K562 (cell line): Measurements from ENCODE around the gene ARHGAP29. TPM values are rescaled to one million over a fixed set of nuclear protein-coding genes. Genes with fewer than 3 reads are reported as not detected.

Experiments
- ATAC-seq: fragments of 200-7000 bp; cut with Tn5 transposase; 3 replicates; pipeline ENCODE4 v1.9.1; 2020; ENCODE audit warnings: moderate library complexity
- BruUV-seq: library from RNA; stranded (reverse); fragments of 400-500 nt; replicated peaks from 2 replicates; lab custom pipeline; 2021; lab: Mats Ljungman, UMichigan
- CTCF ChIA-PET: fragments of 300-600 bp; formaldehyde crosslinking; extraction: SDS; loops from one replicate; lab custom pipeline; 2021; ENCODE audit warnings: low intra/inter-chr PET ratio; lab: Yijun Ruan, JAX
- POLR2A ChIA-PET: fragments of 300-600, 350-650 bp; sonication (Branson Sonifier 250); formaldehyde crosslinking; extraction: SDS; loops from one replicate; lab custom pipeline; 2021; ENCODE audit warnings: antibody characterized with exemption, inconsistent platforms; lab: Yijun Ruan, JAX
- DNase-seq, 4 experiments: peaks; one replicate each; pipeline versions ENCODE4 v3.0.0 to v3.0.0-alpha.2; 2011 to 2018; ENCODE audit warnings: low spot score in 3 of 4, mixed read lengths in 3 of 4; ENCODE audit errors: extremely low read depth in 1 of 4
- FAIRE-seq: peaks from 2 replicates; lab custom pipeline; 2011; peaks lifted over from hg19 to GRCh38; lab: Jason Lieb, UNC
- H2AFZ ChIP-seq: 2 replicates; pipeline ENCODE4 v1.6.0; 2011; ENCODE audit warnings: low read depth, low read length, control low read depth, inconsistent platforms
- H3K27ac ChIP-seq: fragments of 200-600 bp; 3 replicates; pipeline ENCODE4 v1.8.0; 2011; ENCODE audit warnings: low read depth, mild to moderate bottlenecking, control low read depth, inconsistent platforms, low read length, moderate library complexity, mixed read lengths; ENCODE audit errors: extremely low read depth
- H3K27me3 ChIP-seq, 2 experiments: fragments of 300-600 bp in 1 of 2; 2 replicates in 1 of 2; 3 replicates in 1 of 2; pipeline versions ENCODE4 v1.6.0 to v1.8.0; 2011; ENCODE audit warnings: inconsistent platforms in 2 of 2, low read length in 2 of 2, mild to moderate bottlenecking in 1 of 2, mixed read lengths in 1 of 2, moderate library complexity in 1 of 2; ENCODE audit not compliant: control insufficient read depth in 2 of 2, insufficient read depth in 2 of 2
- H3K36me3 ChIP-seq: fragments of 300-600 bp; 3 replicates; pipeline ENCODE4 v1.8.0; 2011; ENCODE audit warnings: mild to moderate bottlenecking, low read length, inconsistent platforms; ENCODE audit not compliant: control insufficient read depth, insufficient read depth
- H3K4me1 ChIP-seq, 2 experiments: fragments of 200-600 bp in 1 of 2; replicated peaks in 1 of 2; 2 replicates in 1 of 2; 3 replicates in 1 of 2; pipeline versions ENCODE4 v1.5.1 to v1.8.0; 2011; ENCODE audit warnings: inconsistent platforms in 2 of 2, low read length in 2 of 2, mild to moderate bottlenecking in 1 of 2, mixed read lengths in 1 of 2, moderate library complexity in 1 of 2; ENCODE audit not compliant: control insufficient read depth in 2 of 2, insufficient read depth in 2 of 2
- H3K4me2 ChIP-seq: 2 replicates; pipeline ENCODE4 v1.6.1; 2011; ENCODE audit warnings: low read length, control low read depth, inconsistent platforms, mixed read lengths; ENCODE audit not compliant: insufficient read depth
- H3K4me3 ChIP-seq: fragments of 200-600 bp; sonication (generic), shearing (Covaris generic); 2 replicates; pipeline ENCODE4 v1.5.1; 2016; ENCODE audit warnings: control low read depth, inconsistent platforms
- H3K79me2 ChIP-seq: fragments of 200-600 bp; 3 replicates; pipeline ENCODE4 v1.8.0; 2011; ENCODE audit warnings: low read length, inconsistent platforms; ENCODE audit not compliant: control insufficient read depth, insufficient read depth
- H3K9ac ChIP-seq, 2 experiments: 2 replicates each; pipeline versions ENCODE4 v1.6.0 to v1.6.1; 2011; ENCODE audit warnings: low read depth in 2 of 2, low read length in 2 of 2, control low read depth in 1 of 2, inconsistent platforms in 1 of 2, mild to moderate bottlenecking in 1 of 2, mixed read lengths in 1 of 2; ENCODE audit not compliant: insufficient read depth in 1 of 2
- H3K9me1 ChIP-seq: one replicate; pipeline ENCODE4 v1.6.0; 2011; ENCODE audit warnings: inconsistent platforms, mild to moderate bottlenecking, low read length, moderate library complexity; ENCODE audit not compliant: control insufficient read depth, insufficient read depth
- H3K9me3 ChIP-seq: replicated peaks from 2 replicates; pipeline ENCODE4 v1.5.1; 2011; ENCODE audit warnings: low read depth, low read length, inconsistent platforms; ENCODE audit not compliant: control insufficient read depth, insufficient read depth
- H4K20me1 ChIP-seq: replicated peaks from 2 replicates; pipeline ENCODE4 v1.6.1; 2011; ENCODE audit warnings: low read length, inconsistent platforms, mixed read lengths; ENCODE audit not compliant: control insufficient read depth, insufficient read depth
- BCL6 ChIP-seq: fragments of 250-450 bp; sonication (Bioruptor Pico); IDR thresholded peaks from 2 replicates; pipeline ENCODE4 v1.4.0; 2020
- CBFB ChIP-seq: sonication (generic); formaldehyde crosslinking; IDR thresholded peaks from 2 replicates; pipeline ENCODE4 v1.4.0; 2020; ENCODE audit warnings: mild to moderate bottlenecking, missing genetic modification reagents
- DIDO1 ChIP-seq: fragments of 450-650 bp; IDR thresholded peaks from 2 replicates; pipeline ENCODE4 v1.6.1; 2016; ENCODE audit warnings: low read depth, missing biosample characterization, missing genetic modification characterization
- EP300 ChIP-seq: IDR thresholded peaks from 2 replicates; pipeline ENCODE4 v1.6.1; 2012; ENCODE audit warnings: low read length, improper control_type of control experiment
- MYC ChIP-seq, 2 experiments: fragments of 250-450 bp in 1 of 2; sonication (Bioruptor Pico) in 1 of 2; IDR thresholded peaks; 2 replicates each; pipeline versions ENCODE4 v1.5.1 to v1.6.1; 2012 to 2021; ENCODE audit warnings: low read depth in 2 of 2, borderline replicate concordance in 1 of 2, improper control_type of control experiment in 1 of 2, low read length in 1 of 2, mild to moderate bottlenecking in 1 of 2, moderate library complexity in 1 of 2
- PHF20 ChIP-seq: fragments of 450-650 bp; IDR thresholded peaks from 2 replicates; pipeline ENCODE4 v1.6.1; 2018; ENCODE audit not compliant: partially characterized antibody
- SAP30 ChIP-seq: fragments of 200-600 bp; sonication (generic); IDR thresholded peaks from 2 replicates; pipeline ENCODE4 v1.6.1; 2012; ENCODE audit warnings: borderline replicate concordance, low read depth, mild to moderate bottlenecking, moderate library complexity, low read length, control low read depth, inconsistent platforms; ENCODE audit not compliant: insufficient read depth, poor library complexity, severe bottlenecking
- ZNF551 ChIP-seq: fragments of 250-450 bp; sonication (Bioruptor Pico); IDR thresholded peaks from 2 replicates; pipeline ENCODE4 v1.5.0; 2021; ENCODE audit warnings: mild to moderate bottlenecking, moderate library complexity
- WGBS: fragments of 100-300 bp; shearing (Covaris generic); methylation state at CpG from one replicate; pipeline ENCODE4 v1.1.6; 2016; ENCODE audit warnings: low coverage, mixed read lengths; ENCODE audit not compliant: insufficient coverage; ENCODE audit errors: missing lambda C conversion rate; 5-methylcytosine and 5-hydroxymethylcytosine counted together
- in situ Hi-C: fragments of 300-500 bp; cut with MboI; formaldehyde crosslinking; loops from 4 replicates; pipeline ENCODE4 v1.15.0; 2018; ENCODE audit warnings: inconsistent platforms, mixed read lengths
- intact Hi-C: fragments of 100-400 bp; cut with micrococcal nuclease; formaldehyde crosslinking; loops from 2 replicates; pipeline ENCODE4 v1.14.2; 2022
- polyA plus RNA-seq, 8 experiments: library from polyadenylated mRNA; depleted of rRNA in 4 of 8; stranded (reverse) in 5 of 8; unstranded in 3 of 8; fragments of >200 nt; fragmentation: Nextera tagmentation in 2 of 8; fragmentation: Illumina TruSeq in 1 of 8; extraction: Ambion mirVana in 2 of 8; extraction: Trizol in 1 of 8; gene quantifications; 2 replicates each; pipeline versions ENCODE4 v1.2.1 to v1.2.3, GENCODE V29; 2011 to 2014; ENCODE audit warnings: inconsistent platforms in 1 of 8, missing spikeins in 1 of 8
- total RNA-seq, 7 experiments: library from RNA; depleted of rRNA in 6 of 7; stranded (reverse); fragments of >200 nt in 6 of 7; fragmentation: Illumina TruSeq in 2 of 7; extraction: Trizol in 2 of 7; gene quantifications; 2 replicates each; pipeline versions ENCODE4 v1.2.1 to v1.2.3, GENCODE V29; 2011 to 2021; ENCODE audit warnings: low replicate concordance in 1 of 7
- TF ChIP-seq, protein P1 (sequence below): sonication (generic); IDR thresholded peaks from 2 replicates; pipeline ENCODE4 v1.6.1; 2016
- TF ChIP-seq, protein P2 (sequence below), 3 experiments: fragments of 200-800 bp in 1 of 3; sonication (Bioruptor generic) in 1 of 3; sonication (generic) in 1 of 3; formaldehyde crosslinking in 1 of 3; IDR thresholded peaks; 2 replicates each; pipeline versions ENCODE4 v1.6.1 to v1.8.0; 2016 to 2022; ENCODE audit warnings: mild to moderate bottlenecking in 2 of 3, missing compliant biosample characterization in 2 of 3, missing genetic modification characterization in 2 of 3, missing genetic modification reagents in 1 of 3

The ARHGAP29 gene
- total and polyA plus RNA-seq, 9 of the 15 experiments (the other 6 are each of a cell fraction or from before 2014, with no cell fraction given): under 0.01 to 0.13 (median 0.02) TPM; not detected in 5

DNA sequence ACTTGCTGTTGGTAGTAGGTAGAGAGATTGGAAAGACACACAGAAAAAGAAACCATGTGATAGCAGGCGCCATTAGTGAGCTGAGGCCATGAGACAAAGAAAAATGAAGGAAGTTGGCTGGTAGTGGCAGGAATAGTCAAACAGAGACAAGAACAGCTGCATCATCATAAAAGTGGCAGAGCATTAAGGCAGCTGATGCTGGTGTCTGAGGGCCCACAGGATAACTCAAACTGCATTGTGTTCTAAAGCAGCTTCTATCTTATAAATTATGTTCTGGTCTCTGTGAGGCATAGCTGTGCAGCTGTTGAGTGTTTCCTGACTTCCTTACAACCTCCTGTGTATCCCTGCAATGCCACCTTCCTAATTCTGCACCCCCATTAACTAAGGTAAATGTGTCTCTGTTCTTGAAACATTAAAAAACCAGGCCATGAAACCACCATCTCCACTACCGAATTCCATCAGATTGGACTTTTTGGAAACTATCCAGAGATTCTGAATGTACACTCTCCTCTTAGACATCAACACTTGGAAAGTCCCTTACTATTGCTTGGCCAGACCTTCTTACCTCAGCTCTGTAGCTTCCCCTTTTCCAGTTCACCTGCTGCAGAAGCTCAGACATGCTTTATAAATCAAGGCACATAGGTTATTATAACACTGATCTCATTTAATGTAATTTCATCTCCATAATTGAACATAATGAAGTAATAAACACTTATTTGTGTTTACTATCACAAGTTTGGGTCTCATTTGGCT, 23.4 kb upstream of the ARHGAP29 start (continued):
- TF ChIP-seq MYC (IDR thresholded peaks at IDR 0.05; ENCODE audit: low read depth, low read length) (no peak), MYC (CRISPR knock-in tag; IDR thresholded peaks at IDR 0.05; ENCODE audit: borderline replicate concordance, low read depth) (no peak), PHF20 (no peak), BCL6 (no peak)

DNA sequence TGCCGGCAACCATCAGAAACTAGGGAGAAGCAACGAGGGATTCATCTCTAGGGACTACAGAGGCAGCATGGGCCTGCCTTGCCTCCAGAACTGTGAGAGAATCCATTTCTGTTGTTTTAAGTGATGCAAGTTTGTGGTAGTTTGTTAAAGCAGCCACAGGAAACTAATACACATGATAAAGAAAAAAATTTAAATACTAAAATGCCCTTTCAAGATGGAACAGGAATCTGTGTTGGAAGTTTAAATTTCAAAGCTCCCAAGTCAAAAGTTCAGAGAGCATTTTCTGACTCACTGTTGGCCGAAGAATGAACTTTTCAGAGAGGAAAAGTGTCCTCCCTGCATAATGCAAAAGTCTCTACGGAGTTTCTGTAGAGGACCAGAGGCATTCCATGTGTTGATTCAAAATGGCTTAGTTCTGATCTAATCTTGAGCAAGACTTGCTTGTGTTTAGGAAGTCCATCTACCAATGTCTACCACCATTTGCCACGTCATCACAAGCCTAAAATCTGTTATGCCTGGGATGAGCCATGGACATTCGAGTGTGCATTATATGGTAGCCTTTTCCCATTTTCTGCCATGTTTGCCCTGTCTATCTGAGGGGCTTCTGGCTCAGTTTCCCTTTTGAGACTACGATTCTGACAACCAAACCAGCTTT, 22.4 kb upstream of the ARHGAP29 start:
- no peak for ATAC-seq
- Histone ChIP-seq H3K27me3 (no peaks in the 10 kb centered on the region; a peak in 1 of 5 replicates), H3K9ac (no peak overlapping the region), H3K4me2 (no peak overlapping the region), H4K20me1 (no peaks in the 10 kb centered on the region), H3K36me3 (no peaks in the 10 kb centered on the region), H3K27ac (no peak overlapping the region), H3K9me1 (no peaks in the 10 kb centered on the region), H3K9me3 (no peaks in the 10 kb centered on the region), H3K4me3 (no peak overlapping the region), H3K79me2 (no peaks in the 10 kb centered on the region), H2AFZ (no peak overlapping the region), H3K4me1 (no peaks in the 10 kb centered on the region)
- 4% methylated on average over 7 of the region's 7 CpGs for WGBS
- DNase-seq: no peak
- intact Hi-C loops: no loop called here
- in situ Hi-C loops: no loop called here
- CTCF ChIA-PET: no interaction called here
- POLR2A ChIA-PET: no interaction called here
- no TSS peak for BruUV-seq
- FAIRE-seq: no peak
- TF ChIP-seq DIDO1 (tag) (no peak), ZNF551 (CRISPR knock-in tag) (no peak), EP300 (no peak), SAP30 (no peak), CBFB (CRISPR knock-in tag) (no peak)
- TF ChIP-seq, protein P1, sequence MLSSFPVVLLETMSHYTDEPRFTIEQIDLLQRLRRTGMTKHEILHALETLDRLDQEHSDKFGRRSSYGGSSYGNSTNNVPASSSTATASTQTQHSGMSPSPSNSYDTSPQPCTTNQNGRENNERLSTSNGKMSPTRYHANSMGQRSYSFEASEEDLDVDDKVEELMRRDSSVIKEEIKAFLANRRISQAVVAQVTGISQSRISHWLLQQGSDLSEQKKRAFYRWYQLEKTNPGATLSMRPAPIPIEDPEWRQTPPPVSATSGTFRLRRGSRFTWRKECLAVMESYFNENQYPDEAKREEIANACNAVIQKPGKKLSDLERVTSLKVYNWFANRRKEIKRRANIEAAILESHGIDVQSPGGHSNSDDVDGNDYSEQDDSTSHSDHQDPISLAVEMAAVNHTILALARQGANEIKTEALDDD: no peak
- TF ChIP-seq, protein P2, sequence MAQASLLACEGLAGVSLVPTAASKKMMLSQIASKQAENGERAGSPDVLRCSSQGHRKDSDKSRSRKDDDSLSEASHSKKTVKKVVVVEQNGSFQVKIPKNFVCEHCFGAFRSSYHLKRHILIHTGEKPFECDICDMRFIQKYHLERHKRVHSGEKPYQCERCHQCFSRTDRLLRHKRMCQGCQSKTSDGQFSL (CRISPR knock-in tag; IDR thresholded peaks at IDR 0.05): no peak
- TF ChIP-seq, protein P2 (tag; IDR thresholded peaks at IDR 0.05): no peak
